GM12864 (cell line): ENCODE results near the gene APOE.
"Not testable (repeated sequence)": the region's sequence is repeated elsewhere in the genome, so short reads cannot be mapped to it uniquely, and the experiment has no call there.

ENCODE experiments used
- DNase-seq: peaks from one replicate; pipeline ENCODE4 v3.0.0-alpha.2; 2011; ENCODE audit warnings: low read depth
- H3K4me3 ChIP-seq: 2 replicates; pipeline ENCODE4 v1.5.1; 2011; ENCODE audit warnings: mild to moderate bottlenecking, low read depth, low read length, control low read depth
- TF ChIP-seq, protein P1 (sequence below): IDR thresholded peaks from 2 replicates; pipeline ENCODE4 v1.5.1; 2011; ENCODE audit warnings: low read depth, mild to moderate bottlenecking, moderate library complexity, low read length, control low read depth, inconsistent platforms; ENCODE audit errors: missing control alignments

The APOE gene

DNA sequence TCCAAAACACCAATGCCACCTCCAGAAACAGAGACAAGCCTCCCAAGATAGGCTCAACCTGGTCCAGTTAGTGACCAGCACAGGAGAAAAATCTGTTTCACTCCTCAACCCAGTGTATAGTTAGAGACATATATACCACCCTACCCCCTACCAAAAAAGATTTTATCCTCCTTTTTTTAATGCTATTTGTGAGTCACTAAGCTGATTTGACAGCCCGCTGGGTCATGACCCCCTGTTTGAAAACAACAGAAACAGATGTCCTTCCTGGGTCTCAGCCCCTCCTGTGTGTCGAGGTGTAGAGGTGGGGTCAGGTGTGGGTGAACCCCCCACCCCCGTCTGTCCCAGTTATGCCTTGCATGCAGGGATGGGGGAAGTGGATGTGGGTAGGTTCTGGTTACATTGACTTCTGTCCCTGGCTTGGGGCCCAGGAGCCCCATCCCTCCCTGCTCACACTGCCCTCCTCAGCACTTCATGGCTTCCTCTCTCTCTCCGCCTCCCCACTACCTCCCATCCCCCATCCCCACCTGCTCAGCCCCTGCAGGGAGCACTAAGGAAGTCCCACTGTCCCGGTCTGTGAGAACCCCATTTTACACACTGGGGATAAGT, 28.6 kb upstream of the APOE start:
- no peak overlapping the region for H3K4me3 ChIP-seq
- DNase-seq = no peak
- TF ChIP-seq, protein P1, sequence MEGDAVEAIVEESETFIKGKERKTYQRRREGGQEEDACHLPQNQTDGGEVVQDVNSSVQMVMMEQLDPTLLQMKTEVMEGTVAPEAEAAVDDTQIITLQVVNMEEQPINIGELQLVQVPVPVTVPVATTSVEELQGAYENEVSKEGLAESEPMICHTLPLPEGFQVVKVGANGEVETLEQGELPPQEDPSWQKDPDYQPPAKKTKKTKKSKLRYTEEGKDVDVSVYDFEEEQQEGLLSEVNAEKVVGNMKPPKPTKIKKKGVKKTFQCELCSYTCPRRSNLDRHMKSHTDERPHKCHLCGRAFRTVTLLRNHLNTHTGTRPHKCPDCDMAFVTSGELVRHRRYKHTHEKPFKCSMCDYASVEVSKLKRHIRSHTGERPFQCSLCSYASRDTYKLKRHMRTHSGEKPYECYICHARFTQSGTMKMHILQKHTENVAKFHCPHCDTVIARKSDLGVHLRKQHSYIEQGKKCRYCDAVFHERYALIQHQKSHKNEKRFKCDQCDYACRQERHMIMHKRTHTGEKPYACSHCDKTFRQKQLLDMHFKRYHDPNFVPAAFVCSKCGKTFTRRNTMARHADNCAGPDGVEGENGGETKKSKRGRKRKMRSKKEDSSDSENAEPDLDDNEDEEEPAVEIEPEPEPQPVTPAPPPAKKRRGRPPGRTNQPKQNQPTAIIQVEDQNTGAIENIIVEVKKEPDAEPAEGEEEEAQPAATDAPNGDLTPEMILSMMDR = no peak

DNA sequence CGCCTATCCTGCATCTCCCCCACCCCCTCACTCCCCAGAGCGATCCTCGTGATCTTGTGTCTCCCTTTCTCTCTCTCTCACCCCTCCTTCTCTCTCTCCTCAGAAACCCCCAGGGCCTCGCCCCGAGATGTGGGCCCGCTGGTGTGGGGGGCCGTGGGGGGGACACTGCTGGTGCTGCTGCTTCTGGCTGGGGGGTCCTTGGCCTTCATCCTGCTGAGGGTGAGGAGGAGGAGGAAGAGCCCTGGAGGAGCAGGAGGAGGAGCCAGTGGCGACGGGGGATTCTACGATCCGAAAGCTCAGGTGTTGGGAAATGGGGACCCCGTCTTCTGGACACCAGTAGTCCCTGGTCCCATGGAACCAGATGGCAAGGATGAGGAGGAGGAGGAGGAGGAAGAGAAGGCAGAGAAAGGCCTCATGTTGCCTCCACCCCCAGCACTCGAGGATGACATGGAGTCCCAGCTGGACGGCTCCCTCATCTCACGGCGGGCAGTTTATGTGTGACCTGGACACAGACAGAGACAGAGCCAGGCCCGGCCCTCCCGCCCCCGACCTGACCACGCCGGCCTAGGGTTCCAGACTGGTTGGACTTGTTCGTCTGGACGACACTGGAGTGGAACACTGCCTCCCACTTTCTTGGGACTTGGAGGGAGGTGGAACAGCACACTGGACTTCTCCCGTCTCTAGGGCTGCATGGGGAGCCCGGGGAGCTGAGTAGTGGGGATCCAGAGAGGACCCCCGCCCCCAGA, 27.3 kb upstream of the APOE start:
- no peak for DNase-seq
- TF ChIP-seq, protein P1 = no peak

DNA sequence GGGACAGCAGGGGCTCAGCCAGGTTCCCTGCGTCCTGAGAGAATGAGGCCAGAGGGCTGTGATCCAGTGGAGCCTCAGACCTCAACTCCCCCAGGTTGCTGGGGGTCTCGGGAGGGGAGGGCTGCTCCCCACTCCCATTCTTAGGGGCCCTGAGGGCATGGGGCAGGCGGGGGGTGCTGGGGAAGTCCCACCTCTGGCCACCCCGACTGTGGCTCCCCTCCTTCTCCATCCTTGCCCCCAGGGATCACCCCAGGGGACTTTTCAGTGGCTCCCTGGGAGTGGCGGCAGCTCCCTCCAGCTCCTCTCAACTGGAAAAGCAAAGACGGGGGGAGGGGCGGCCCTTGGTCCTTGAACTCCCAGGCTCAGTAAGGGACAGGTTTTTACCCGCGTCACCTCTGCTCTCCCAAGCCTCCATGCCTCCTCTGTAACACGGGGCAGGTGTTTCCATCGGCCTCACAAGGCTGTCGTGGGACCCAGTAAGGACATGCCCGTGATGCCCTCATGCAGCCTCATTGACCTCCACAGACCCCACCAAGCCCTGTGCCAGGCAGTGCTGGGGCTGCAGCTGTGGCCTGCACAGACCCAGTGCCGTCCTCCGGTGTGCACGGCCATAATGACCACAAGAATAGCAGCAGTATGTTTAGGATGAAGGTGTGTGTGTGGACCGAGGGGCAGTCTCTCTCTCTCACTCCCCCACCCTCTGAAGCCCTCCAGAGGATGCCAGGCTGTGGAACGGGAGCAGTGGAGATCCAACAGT, 26.1 kb upstream of the APOE start:
- TF ChIP-seq, protein P1 = no peak
- no peak for DNase-seq
- no peak overlapping the region for H3K4me3 ChIP-seq

More for the DNA sequence above, 27.3 kb upstream of the APOE start:
- H3K4me3 ChIP-seq = no peak overlapping the region

DNA sequence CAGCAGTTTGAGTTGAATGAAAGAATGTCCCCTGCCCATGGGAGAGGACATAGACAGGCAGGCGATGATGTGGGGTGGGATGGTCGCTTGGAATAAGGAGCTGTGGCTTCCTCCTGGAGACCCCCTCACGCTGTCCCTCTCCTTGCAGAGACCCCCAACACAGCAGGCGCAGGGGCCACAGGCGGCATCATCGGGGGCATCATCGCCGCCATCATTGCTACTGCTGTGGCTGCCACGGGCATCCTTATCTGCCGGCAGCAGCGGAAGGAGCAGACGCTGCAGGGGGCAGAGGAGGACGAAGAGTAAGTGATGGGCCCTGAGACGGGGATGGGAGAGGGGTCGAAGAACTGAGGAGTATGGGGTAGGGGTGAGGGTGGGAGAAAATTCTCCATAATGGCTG, 23.5 kb upstream of the APOE start:
- no peak for DNase-seq
- no peak overlapping the region for H3K4me3 ChIP-seq
- TF ChIP-seq, protein P1 = no peak

DNA sequence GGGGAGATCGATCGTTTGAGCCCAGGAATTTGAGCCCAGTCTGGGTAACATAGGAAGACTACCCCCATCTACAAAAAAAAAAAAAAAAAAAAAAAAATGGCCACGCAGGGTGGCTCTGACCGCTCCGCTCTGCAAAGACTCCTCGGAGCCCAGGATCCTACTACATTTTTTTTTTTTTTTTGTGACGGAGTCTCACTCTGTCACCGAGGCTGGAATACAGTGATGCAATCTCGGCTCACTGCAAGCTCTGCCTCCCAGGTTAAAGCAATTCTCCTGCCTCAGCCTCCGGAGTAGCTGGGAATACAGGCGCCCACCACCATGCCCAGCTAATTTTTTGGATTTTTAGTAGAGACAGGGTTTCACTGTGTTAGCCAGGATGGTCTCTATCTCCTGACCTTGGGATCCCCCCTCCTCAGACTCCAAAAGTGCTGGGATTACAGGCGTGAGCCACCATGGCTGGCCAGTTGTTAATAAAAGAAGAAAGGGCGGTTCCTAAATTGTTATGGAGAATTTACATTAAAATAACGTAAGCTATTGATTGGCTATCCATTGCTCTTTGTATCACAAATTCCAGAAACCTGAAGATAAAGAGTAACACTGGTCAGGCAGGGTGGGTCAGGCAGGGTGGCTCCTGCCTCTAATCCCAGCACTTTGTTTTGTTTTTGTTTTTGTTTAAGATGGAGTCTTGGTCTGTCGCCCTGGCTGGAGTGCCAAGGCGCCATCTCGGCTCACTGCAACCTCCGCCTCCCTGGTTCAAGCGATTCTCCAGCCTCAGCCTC, 22.8 kb upstream of the APOE start:
- H3K4me3 ChIP-seq, DNase-seq: not testable (repeated sequence)

DNA sequence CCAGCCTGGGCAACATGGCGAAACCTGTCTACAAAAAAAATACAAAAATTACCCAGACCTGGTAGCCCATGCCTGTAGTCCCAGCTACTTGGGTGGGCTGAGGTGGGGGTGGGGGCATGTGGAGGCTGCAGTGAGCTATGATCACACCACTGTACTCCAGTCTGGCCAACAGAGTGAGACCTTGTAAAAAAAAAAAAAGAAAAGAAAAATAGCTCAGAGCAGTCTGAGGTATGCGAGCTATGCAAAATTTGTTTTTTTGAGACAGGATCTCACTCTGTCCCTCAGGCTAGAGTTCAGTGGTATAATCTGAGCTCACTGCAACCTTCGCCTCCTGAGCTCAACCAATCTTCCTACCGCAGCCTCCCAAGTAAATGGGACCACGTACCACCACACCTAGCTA, 21.7 kb upstream of the APOE start:
- TF ChIP-seq, protein P1 = no peak

DNA sequence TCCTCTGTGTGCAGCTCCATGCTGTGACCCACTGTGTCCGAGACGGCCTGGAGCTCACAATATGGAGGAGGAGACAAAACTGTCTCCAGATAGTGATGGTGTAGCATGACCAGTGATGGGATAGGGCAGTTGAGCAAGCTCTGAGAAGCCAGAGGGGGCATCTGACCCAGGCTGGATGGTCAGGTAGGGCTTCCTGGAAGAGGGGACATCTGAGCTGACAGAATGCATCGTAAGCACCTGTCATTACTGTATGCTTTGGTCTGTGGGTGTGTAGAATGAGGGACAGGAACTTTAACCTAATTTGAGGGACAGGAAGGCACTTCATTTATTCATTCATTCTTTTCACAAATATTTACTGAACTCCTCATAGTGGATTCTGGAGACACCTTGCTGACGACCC, 21.0 kb upstream of the APOE start:
- DNase-seq = no peak
- TF ChIP-seq, protein P1 = no peak
- no peak overlapping the region for H3K4me3 ChIP-seq

More for the DNA sequence above, 21.7 kb upstream of the APOE start:
- no peak for DNase-seq
- H3K4me3 ChIP-seq = no peak overlapping the region
